Measurements from ENCODE around the gene PRAMEF13. TPM values are rescaled to one million over a fixed set of nuclear protein-coding genes. Genes with fewer than 3 reads are reported as not detected.
A peak's percentile ranks its signal among the peaks of the same experiment; 100 is the strongest.
"Not testable (repeated sequence)": the region's sequence is repeated elsewhere in the genome, so short reads cannot be mapped to it uniquely, and the experiment has no call there.

The PRAMEF13 gene
- total and polyA plus RNA-seq, 2 experiments from 2014 or later, result not detected

DNA sequence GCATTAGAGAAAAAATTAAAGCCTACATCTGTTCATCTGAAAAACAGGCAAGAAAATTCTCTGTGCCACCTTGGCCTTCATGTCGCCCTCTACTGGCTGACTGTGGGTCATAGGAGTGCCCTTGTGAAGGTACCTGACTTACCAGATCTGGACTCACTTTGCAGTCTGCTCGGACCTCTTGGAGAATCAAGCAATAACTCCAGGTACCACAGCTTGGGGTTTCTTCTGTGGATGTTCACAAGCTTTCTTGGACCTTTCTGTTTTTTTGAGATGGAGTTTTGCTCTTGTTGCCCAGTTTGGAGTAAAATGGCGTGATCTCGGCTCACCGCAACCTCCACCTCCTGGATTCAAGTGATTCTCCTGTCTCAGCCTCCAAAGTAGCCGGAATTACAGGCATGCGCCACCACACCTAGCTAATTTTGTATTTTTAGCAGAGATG lies 27.2 kb upstream of the PRAMEF13 start:
- Histone ChIP-seq H3K9me2 (ENCODE audit: insufficient read depth) (no peaks in the 10 kb centered on the region), H3K4me3 (no peak overlapping the region), H2AFZ (no peak overlapping the region), H4K20me1 (replicated peaks; ENCODE audit: insufficient read depth) (no peaks in the 10 kb centered on the region), H3K4me1 (ENCODE audit: insufficient read depth) (no peaks in the 10 kb centered on the region), H3K36me3 (ENCODE audit: insufficient read depth) (peaks cover 8% of the 10 kb centered on the region; the same call in 1 of the 2 replicates), H3K4me2 (no peak overlapping the region), H3F3A (replicated peaks; ENCODE audit: low read depth) (no peaks in the 10 kb centered on the region), H3K79me2 (replicated peaks; ENCODE audit: insufficient read depth) (no peaks in the 10 kb centered on the region), H3K27ac (ENCODE audit: low read depth) (no peak overlapping the region), H3K27me3 (ENCODE audit: insufficient read depth) (no peaks in the 10 kb centered on the region)
- ATAC-seq (no peak), DNase-seq (ENCODE audit: low spot score) (peak; percentile 29)
- TF ChIP-seq, protein P1, sequence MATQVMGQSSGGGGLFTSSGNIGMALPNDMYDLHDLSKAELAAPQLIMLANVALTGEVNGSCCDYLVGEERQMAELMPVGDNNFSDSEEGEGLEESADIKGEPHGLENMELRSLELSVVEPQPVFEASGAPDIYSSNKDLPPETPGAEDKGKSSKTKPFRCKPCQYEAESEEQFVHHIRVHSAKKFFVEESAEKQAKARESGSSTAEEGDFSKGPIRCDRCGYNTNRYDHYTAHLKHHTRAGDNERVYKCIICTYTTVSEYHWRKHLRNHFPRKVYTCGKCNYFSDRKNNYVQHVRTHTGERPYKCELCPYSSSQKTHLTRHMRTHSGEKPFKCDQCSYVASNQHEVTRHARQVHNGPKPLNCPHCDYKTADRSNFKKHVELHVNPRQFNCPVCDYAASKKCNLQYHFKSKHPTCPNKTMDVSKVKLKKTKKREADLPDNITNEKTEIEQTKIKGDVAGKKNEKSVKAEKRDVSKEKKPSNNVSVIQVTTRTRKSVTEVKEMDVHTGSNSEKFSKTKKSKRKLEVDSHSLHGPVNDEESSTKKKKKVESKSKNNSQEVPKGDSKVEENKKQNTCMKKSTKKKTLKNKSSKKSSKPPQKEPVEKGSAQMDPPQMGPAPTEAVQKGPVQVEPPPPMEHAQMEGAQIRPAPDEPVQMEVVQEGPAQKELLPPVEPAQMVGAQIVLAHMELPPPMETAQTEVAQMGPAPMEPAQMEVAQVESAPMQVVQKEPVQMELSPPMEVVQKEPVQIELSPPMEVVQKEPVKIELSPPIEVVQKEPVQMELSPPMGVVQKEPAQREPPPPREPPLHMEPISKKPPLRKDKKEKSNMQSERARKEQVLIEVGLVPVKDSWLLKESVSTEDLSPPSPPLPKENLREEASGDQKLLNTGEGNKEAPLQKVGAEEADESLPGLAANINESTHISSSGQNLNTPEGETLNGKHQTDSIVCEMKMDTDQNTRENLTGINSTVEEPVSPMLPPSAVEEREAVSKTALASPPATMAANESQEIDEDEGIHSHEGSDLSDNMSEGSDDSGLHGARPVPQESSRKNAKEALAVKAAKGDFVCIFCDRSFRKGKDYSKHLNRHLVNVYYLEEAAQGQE (IDR thresholded peaks at IDR 0.05; ENCODE audit: unreplicated experiment), result no peak
- TF ChIP-seq, protein P2, sequence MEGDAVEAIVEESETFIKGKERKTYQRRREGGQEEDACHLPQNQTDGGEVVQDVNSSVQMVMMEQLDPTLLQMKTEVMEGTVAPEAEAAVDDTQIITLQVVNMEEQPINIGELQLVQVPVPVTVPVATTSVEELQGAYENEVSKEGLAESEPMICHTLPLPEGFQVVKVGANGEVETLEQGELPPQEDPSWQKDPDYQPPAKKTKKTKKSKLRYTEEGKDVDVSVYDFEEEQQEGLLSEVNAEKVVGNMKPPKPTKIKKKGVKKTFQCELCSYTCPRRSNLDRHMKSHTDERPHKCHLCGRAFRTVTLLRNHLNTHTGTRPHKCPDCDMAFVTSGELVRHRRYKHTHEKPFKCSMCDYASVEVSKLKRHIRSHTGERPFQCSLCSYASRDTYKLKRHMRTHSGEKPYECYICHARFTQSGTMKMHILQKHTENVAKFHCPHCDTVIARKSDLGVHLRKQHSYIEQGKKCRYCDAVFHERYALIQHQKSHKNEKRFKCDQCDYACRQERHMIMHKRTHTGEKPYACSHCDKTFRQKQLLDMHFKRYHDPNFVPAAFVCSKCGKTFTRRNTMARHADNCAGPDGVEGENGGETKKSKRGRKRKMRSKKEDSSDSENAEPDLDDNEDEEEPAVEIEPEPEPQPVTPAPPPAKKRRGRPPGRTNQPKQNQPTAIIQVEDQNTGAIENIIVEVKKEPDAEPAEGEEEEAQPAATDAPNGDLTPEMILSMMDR (conservative IDR thresholded peaks at IDR 0.05; ENCODE audit: low read depth in 2 of 2), result peak; percentile 40 to 45
- Mint-ChIP-seq H3K4me1 (no peaks in the 10 kb centered on the region), H3K4me3 (no peak overlapping the region), H3K9me3 (peaks cover 87% of the 10 kb centered on the region), H3K27me3 (ENCODE audit: insufficient read depth, low read depth, poor library complexity) (peaks cover 6% of the 10 kb centered on the region), H3K27ac (no peak overlapping the region), H3K36me3 (ENCODE audit: low read depth) (peaks cover 56% of the 10 kb centered on the region)

DNA sequence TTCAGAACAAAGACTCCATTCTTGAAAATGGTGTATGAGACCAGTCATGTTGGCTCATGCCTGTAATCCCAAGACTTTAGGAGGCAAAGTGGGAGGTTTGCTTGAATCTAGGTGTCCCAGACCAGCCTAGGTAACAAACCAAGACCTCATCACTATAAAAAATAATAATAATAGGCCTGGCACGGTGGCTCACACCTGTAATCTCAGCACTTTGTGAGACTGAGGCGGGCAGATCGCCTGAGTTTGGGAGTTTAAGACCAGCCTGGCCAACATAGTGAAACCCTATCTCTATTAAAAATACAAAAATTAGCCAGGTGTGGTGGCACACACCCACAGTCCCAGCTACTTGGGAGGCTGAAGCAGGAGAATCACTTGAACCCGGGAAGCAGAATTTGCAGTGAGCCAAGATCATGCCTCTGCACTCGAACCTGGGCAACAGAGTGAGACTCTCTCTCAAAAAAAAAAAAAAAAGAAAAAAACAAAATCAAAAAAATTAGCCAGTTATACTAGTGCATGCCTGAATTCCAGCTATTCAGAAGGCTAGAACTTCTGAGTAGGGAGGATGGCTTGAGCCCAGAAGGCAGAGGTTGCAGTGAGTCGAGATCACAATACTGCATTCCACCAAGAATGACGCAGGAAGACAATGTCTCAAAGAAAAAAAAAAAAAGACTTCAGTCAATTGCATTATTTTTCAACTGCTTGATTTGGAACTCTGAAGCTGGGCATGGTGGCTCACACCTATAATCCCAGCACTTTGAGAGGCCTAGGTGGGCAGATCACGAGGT lies 26.3 kb upstream of the PRAMEF13 start:
- H3K4me3 Mint-ChIP-seq; H3F3A ChIP-seq (replicated peaks; ENCODE audit: low read depth); H2AFZ ChIP-seq; H3K79me2 ChIP-seq (replicated peaks; ENCODE audit: insufficient read depth); H3K4me3 ChIP-seq; DNase-seq (ENCODE audit: low spot score); H3K36me3 ChIP-seq (ENCODE audit: insufficient read depth); H3K27me3 Mint-ChIP-seq (ENCODE audit: insufficient read depth, low read depth, poor library complexity); H3K4me1 ChIP-seq (ENCODE audit: insufficient read depth); H3K9me2 ChIP-seq (ENCODE audit: insufficient read depth); H3K4me2 ChIP-seq; H3K27ac ChIP-seq (ENCODE audit: low read depth); H4K20me1 ChIP-seq (replicated peaks; ENCODE audit: insufficient read depth); H3K27ac Mint-ChIP-seq; H3K4me1 Mint-ChIP-seq; H3K27me3 ChIP-seq (ENCODE audit: insufficient read depth); ATAC-seq: not testable (repeated sequence)
- H3K36me3 Mint-ChIP-seq (ENCODE audit: low read depth), result peaks cover 49% of the 10 kb centered on the region
- peaks cover 78% of the 10 kb centered on the region for H3K9me3 Mint-ChIP-seq

DNA sequence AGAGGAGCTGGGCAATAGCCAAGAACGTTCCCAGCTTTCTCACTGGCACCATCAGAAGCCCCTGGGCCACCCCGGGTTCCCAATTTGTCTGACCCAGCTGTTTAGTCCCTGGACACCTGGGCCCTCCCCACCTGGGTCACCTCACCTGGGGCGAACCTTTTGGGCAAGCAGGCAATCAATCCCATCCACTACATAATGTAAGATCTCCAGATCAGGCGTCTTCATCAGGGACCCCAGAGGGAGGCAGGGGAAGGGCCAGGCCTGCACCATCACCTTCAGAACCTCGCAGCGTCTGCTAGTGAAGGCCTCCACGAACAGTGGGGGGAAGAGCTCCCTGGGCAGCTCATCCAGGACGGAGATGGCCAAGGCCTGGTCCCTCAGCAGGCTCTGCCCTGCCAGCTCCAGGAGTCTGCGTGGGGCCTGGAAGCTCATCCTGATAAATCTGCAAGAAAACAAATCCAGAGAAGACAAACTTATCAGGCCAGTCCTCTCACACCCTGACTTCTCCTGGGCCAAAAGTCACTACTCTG lies 24.5 kb upstream of the PRAMEF13 start, which contains the start of gene PRAMEF18:
TSS of gene PRAMEF18 (minus strand) at position 480 of the 530 bp plus-strand sequence. CDS start at position 432, 48 bp downstream.
- not testable (repeated sequence) for H3K27me3 Mint-ChIP-seq (ENCODE audit: insufficient read depth, low read depth, poor library complexity); DNase-seq (ENCODE audit: low spot score); H3K79me2 ChIP-seq (replicated peaks; ENCODE audit: insufficient read depth); H3K36me3 ChIP-seq (ENCODE audit: insufficient read depth); H3K4me1 Mint-ChIP-seq; H3K27ac Mint-ChIP-seq; H3K4me3 ChIP-seq; ATAC-seq; H3K27ac ChIP-seq (ENCODE audit: low read depth); H3K9me2 ChIP-seq (ENCODE audit: insufficient read depth); H3K4me3 Mint-ChIP-seq; H3K4me1 ChIP-seq (ENCODE audit: insufficient read depth); H3K4me2 ChIP-seq; H2AFZ ChIP-seq; H4K20me1 ChIP-seq (replicated peaks; ENCODE audit: insufficient read depth); H3F3A ChIP-seq (replicated peaks; ENCODE audit: low read depth); H3K27me3 ChIP-seq (ENCODE audit: insufficient read depth)
- Mint-ChIP-seq H3K36me3 (ENCODE audit: low read depth) (peaks cover 39% of the 10 kb centered on the region), H3K9me3 (peaks cover 61% of the 10 kb centered on the region)
